ENCODE data around the gene CDH11. TPM values are rescaled to one million over a fixed set of nuclear protein-coding genes. Genes with fewer than 3 reads are reported as not detected.
A peak's percentile ranks its signal among the peaks of the same experiment; 100 is the strongest.

CDH11 gene
- total and polyA plus RNA-seq, 10 of the 15 experiments (the other 5 are each of a cell fraction or from before 2014, with no cell fraction given), result 0.31 to 9.7 (median 0.87) TPM

GRCh38 chr16:65136681-65137080, 14.8 kb upstream of the CDH11 start (continued):
- TF ChIP-seq PBX3 (IDR thresholded peaks at IDR 0.05; ENCODE audit: insufficient replicate concordance, low read depth, low read length) (no peak), TBL1XR1 (IDR thresholded peaks at IDR 0.05; ENCODE audit: low read depth, low read length) (no peak), E2F8 (IDR thresholded peaks at IDR 0.05; ENCODE audit: low read depth, partially characterized antibody) (no peak)

GRCh38 chr16:65126845-65127624, 5.2 kb upstream of the CDH11 start:
- SMC1A ChIA-PET (ENCODE audit: uncharacterized antibody, unreplicated experiment), result interaction anchor here (1.8 kb wide), 1 partner anchor 12 kb away, joined by 4 read pairs; no protein-coding TSS in a partner anchor
- Histone ChIP-seq H3K9me3 (replicated peaks; ENCODE audit: control insufficient read depth, insufficient read depth, low read length) (no peaks in the 10 kb centered on the region; the same call in 2 of the 3 replicates), H3K4me1 (ENCODE audit: control insufficient read depth, insufficient read depth, low read length) (no peaks in the 10 kb centered on the region), H3K4me2 (ENCODE audit: control insufficient read depth, insufficient read depth) (no peak overlapping the region), H2AFZ (ENCODE audit: control insufficient read depth, low read depth, low read length) (no peak overlapping the region), H4K20me1 (ENCODE audit: control insufficient read depth, insufficient read depth) (no peaks in the 10 kb centered on the region), H3K4me3 (no peak overlapping the region), H3K79me2 (ENCODE audit: control insufficient read depth, insufficient read depth, low read length) (no peaks in the 10 kb centered on the region), H3K27ac (ENCODE audit: control insufficient read depth, insufficient read depth) (no peak overlapping the region), H3K9ac (ENCODE audit: control insufficient read depth, insufficient read depth, low read length) (no peak overlapping the region), H3K27me3 (replicated peaks in 1 of 2; ENCODE audit: control insufficient read depth in 2 of 2, insufficient read depth in 2 of 2, low read length in 1 of 2) (no peaks in the 10 kb centered on the region), H3K36me3 (ENCODE audit: control insufficient read depth in 2 of 2, insufficient read depth in 2 of 2, low read length in 1 of 2) (no peaks in the 10 kb centered on the region)
- in situ Hi-C loops (cut with MboI), result no loop called here
- peak in 2 of 3 experiments; percentile 14 to 27; a peak in 1 of 6 replicates for TF ChIP-seq CTCF (IDR thresholded peaks at IDR 0.05 in 2 of 3, conservative IDR thresholded peaks at IDR 0.05 in 1 of 3; ENCODE audit: control insufficient read depth in 2 of 3, extremely low read depth in 1 of 3, insufficient read depth in 1 of 3, low read depth in 3 of 3, low read length in 3 of 3)
- TF ChIP-seq PML (IDR thresholded peaks at IDR 0.05; ENCODE audit: low read length), result no peak
- no peak for TF ChIP-seq WRNIP1 (IDR thresholded peaks at IDR 0.05; ENCODE audit: borderline replicate concordance, low read depth, low read length)
- no peak for TF ChIP-seq PBX3 (IDR thresholded peaks at IDR 0.05; ENCODE audit: insufficient replicate concordance, low read depth, low read length)
- no peak for TF ChIP-seq SRF (IDR thresholded peaks at IDR 0.05; ENCODE audit: low read depth in 2 of 2, low read length in 2 of 2)
- TF ChIP-seq ZNF24 (IDR thresholded peaks at IDR 0.05), result no peak
- TF ChIP-seq ELK1 (IDR thresholded peaks at IDR 0.05; ENCODE audit: low read depth, low read length), result no peak
- RAD21 ChIA-PET (ENCODE audit: unreplicated experiment), result interaction anchor here (0.5 kb wide), 1 partner anchor 12 kb away, joined by 3 read pairs; no protein-coding TSS in a partner anchor
- no peak for FAIRE-seq
- POLR2A ChIA-PET, result no interaction called here
- BruUV-seq (replicated peaks), result no TSS peak
- ATAC-seq, result peak; percentile 29; the same call in 1 of the 3 replicates
- CTCF ChIA-PET, result interaction anchor here (1.0 kb wide), 1 partner anchor 127 kb away, joined by 3 read pairs; no protein-coding TSS in a partner anchor
- WGBS (ENCODE audit: insufficient coverage, insufficient replicate concordance, low lambda C conversion rate, missing lambda C conversion rate), result 44% methylated on average over 6 of the region's 6 CpGs
- intact Hi-C loops (cut with micrococcal nuclease; ENCODE audit: unreplicated experiment), result no loop called here
- no peak for DNase-seq (ENCODE audit: low read depth, low spot score)

Data from GM12878 (cell line).